OCI-LY1 (cell line): Measurements from ENCODE around the gene PTPN3.

ENCODE experiments used
- CTCF ChIP-seq: fragments of 200-600 bp; sonication (generic), shearing (Covaris generic); IDR thresholded peaks from 2 replicates; pipeline ENCODE4 v1.5.1; 2017; ENCODE audit warnings: mild to moderate bottlenecking, antibody characterized with exemption, low read length, moderate library complexity, mixed read lengths
- EZH2 ChIP-seq: fragments of 200-600 bp; sonication (generic), shearing (Covaris generic); IDR thresholded peaks from 2 replicates; pipeline ENCODE4 v1.8.0; 2017; ENCODE audit warnings: borderline replicate concordance, mixed run types, mild to moderate bottlenecking, antibody characterized with exemption, low read length, moderate library complexity, mixed read lengths

GRCh38 chr9:109522106-109522505, 24.0 kb upstream of the PTPN3 start:
- TF ChIP-seq CTCF (no peak), EZH2 (no peak)
